IMR-90 (cell line): ENCODE results near the gene TERF2IP. TPM values are rescaled to one million over a fixed set of nuclear protein-coding genes. Genes with fewer than 3 reads are reported as not detected.

Experiments used
- ATAC-seq: fragments of 200-7000 bp; cut with Tn5 transposase; 2 replicates; pipeline ENCODE4 v1.9.1; 2020; ENCODE audit warnings: low read depth, mild to moderate bottlenecking, moderate library complexity
- BruUV-seq: library from RNA; stranded (reverse); fragments of 400-500 nt; replicated peaks from 2 replicates; lab custom pipeline; 2021; lab: Mats Ljungman, UMichigan
- CTCF ChIA-PET: fragments of 300-600 bp; formaldehyde crosslinking; extraction: SDS; loops from one replicate; lab custom pipeline; 2021; ENCODE audit warnings: antibody characterized with exemption; lab: Yijun Ruan, JAX
- POLR2A ChIA-PET: fragments of 300-600 bp; sonication (Branson Sonifier 250); formaldehyde crosslinking; loops from one replicate; lab custom pipeline; 2022; ENCODE audit warnings: antibody characterized with exemption; ENCODE audit not compliant: unreplicated experiment; lab: Charles Lee
- DNase-seq: peaks from one replicate; pipeline ENCODE4 v3.0.0; 2013
- H2AFZ ChIP-seq: replicated peaks from 2 replicates; pipeline ENCODE3; 2013; ENCODE audit warnings: low read length, mild to moderate bottlenecking; ENCODE audit not compliant: poor library complexity
- H2AK5ac ChIP-seq: 2 replicates; pipeline ENCODE4 v1.6.1; 2013; ENCODE audit warnings: low read depth, low read length, inconsistent platforms
- H2AK9ac ChIP-seq: replicated peaks from 2 replicates; pipeline ENCODE3; 2013; ENCODE audit warnings: mild to moderate bottlenecking, low read depth, low read length, moderate library complexity; ENCODE audit not compliant: poor library complexity
- H2BK120ac ChIP-seq: 2 replicates; pipeline ENCODE4 v1.6.1; 2013; ENCODE audit warnings: low read depth, low read length, inconsistent platforms
- H2BK15ac ChIP-seq: 3 replicates; pipeline ENCODE4 v1.6.1; 2013; ENCODE audit warnings: low read depth, low read length, inconsistent platforms
- H2BK20ac ChIP-seq: 2 replicates; pipeline ENCODE4 v1.6.1; 2013; ENCODE audit warnings: low read depth, mild to moderate bottlenecking, inconsistent platforms, low read length, moderate library complexity
- H2BK5ac ChIP-seq: 2 replicates; pipeline ENCODE4 v1.6.1; 2013; ENCODE audit warnings: mild to moderate bottlenecking, low read depth, low read length, inconsistent platforms; ENCODE audit not compliant: poor library complexity, severe bottlenecking
- H3K14ac ChIP-seq: replicated peaks from 2 replicates; pipeline ENCODE4 v1.6.1; 2013; ENCODE audit warnings: low read depth, low read length, inconsistent platforms
- H3K18ac ChIP-seq: 2 replicates; pipeline ENCODE4 v1.6.1; 2013; ENCODE audit warnings: low read depth, low read length, control low read depth
- H3K23ac ChIP-seq: 2 replicates; pipeline ENCODE4 v1.6.1; 2013; ENCODE audit warnings: low read depth, low read length, inconsistent platforms
- H3K27ac ChIP-seq: 2 replicates; pipeline ENCODE4 v1.5.1; 2013; ENCODE audit warnings: mild to moderate bottlenecking, control low read depth, low read length; ENCODE audit not compliant: insufficient read depth
- H3K27me3 ChIP-seq: 2 replicates; pipeline ENCODE4 v1.6.1; 2013; ENCODE audit warnings: low read length; ENCODE audit not compliant: control insufficient read depth, insufficient read depth
- H3K36me3 ChIP-seq: 2 replicates; pipeline ENCODE4 v1.6.1; 2013; ENCODE audit warnings: low read length, mixed read lengths; ENCODE audit not compliant: control insufficient read depth, insufficient read depth
- H3K4ac ChIP-seq: 2 replicates; pipeline ENCODE4 v1.6.1; 2013; ENCODE audit warnings: low read depth, low read length, inconsistent platforms
- H3K4me1 ChIP-seq: 2 replicates; pipeline ENCODE4 v1.6.1; 2013; ENCODE audit warnings: low read length, mixed read lengths; ENCODE audit not compliant: control insufficient read depth, insufficient read depth
- H3K4me2 ChIP-seq: 2 replicates; pipeline ENCODE4 v1.6.1; 2013; ENCODE audit warnings: low read depth, mild to moderate bottlenecking, control low read depth, low read length, moderate library complexity
- H3K4me3 ChIP-seq: 2 replicates; pipeline ENCODE4 v1.5.1; 2013; ENCODE audit warnings: low read depth, mild to moderate bottlenecking, control low read depth, low read length, moderate library complexity; ENCODE audit not compliant: insufficient read depth
- H3K56ac ChIP-seq: 2 replicates; pipeline ENCODE4 v1.6.1; 2013; ENCODE audit warnings: low read length, inconsistent platforms; ENCODE audit not compliant: insufficient read depth; ENCODE audit errors: extremely low read depth
- H3K79me1 ChIP-seq, 2 experiments: 2 replicates each; pipeline ENCODE4 v1.6.1; 2013; ENCODE audit warnings: low read length in 2 of 2, inconsistent platforms in 1 of 2, low read depth in 1 of 2
- H3K9ac ChIP-seq: 2 replicates; pipeline ENCODE4 v1.6.1; 2013; ENCODE audit warnings: low read depth, low read length, control low read depth
- H3K9me1 ChIP-seq: 2 replicates; pipeline ENCODE4 v1.6.1; 2013; ENCODE audit warnings: low read length, inconsistent platforms; ENCODE audit not compliant: insufficient read depth
- H3K9me3 ChIP-seq: 2 replicates; pipeline ENCODE4 v1.6.1; 2013; ENCODE audit warnings: low read length; ENCODE audit not compliant: control insufficient read depth, insufficient read depth
- H4K20me1 ChIP-seq: 2 replicates; pipeline ENCODE4 v1.6.1; 2013; ENCODE audit warnings: low read length, inconsistent platforms; ENCODE audit not compliant: insufficient read depth
- H4K5ac ChIP-seq: 2 replicates; pipeline ENCODE4 v1.6.1; 2013; ENCODE audit warnings: mild to moderate bottlenecking, low read depth, low read length, control low read depth
- H4K8ac ChIP-seq, 2 experiments: 2 replicates each; pipeline ENCODE4 v1.6.1; 2013; ENCODE audit warnings: low read depth in 2 of 2, low read length in 2 of 2, control low read depth in 1 of 2, inconsistent platforms in 1 of 2
- H4K91ac ChIP-seq: 2 replicates; pipeline ENCODE4 v1.6.1; 2013; ENCODE audit warnings: low read depth, low read length, inconsistent platforms; ENCODE audit not compliant: insufficient read depth
- MAFK ChIP-seq: IDR thresholded peaks from 2 replicates; pipeline ENCODE4 v1.6.1; 2012; ENCODE audit warnings: low read depth, low read length, improper control_type of control experiment
- MAZ ChIP-seq: IDR thresholded peaks from 2 replicates; pipeline ENCODE4 v1.6.1; 2012; ENCODE audit warnings: low read depth, mild to moderate bottlenecking, low read length, improper control_type of control experiment, moderate library complexity, borderline replicate concordance
- RAD21 ChIP-seq: IDR thresholded peaks from 2 replicates; pipeline ENCODE4 v1.6.1; 2012; ENCODE audit warnings: low read length, improper control_type of control experiment
- WGBS, 2 experiments: methylation state at CpG; one replicate each; pipeline versions ENCODE4 v1.1.5 to v1.1.7; 2013; ENCODE audit warnings: missing lambda C conversion rate in 2 of 2; ENCODE audit not compliant: insufficient read length in 1 of 2; ENCODE audit errors: extremely low coverage in 2 of 2; 5-methylcytosine and 5-hydroxymethylcytosine counted together
- dilution Hi-C: fragments of 300-500 bp; cut with HindIII; formaldehyde crosslinking; loops from one replicate; pipeline ENCODE4 v1.14.3; 2018; ENCODE audit warnings: low sequenced_read_pairs; ENCODE audit not compliant: unreplicated experiment
- in situ Hi-C: fragments of 300-500 bp; cut with MboI; formaldehyde crosslinking; loops from 3 replicates; pipeline ENCODE4 v1.14.3; 2019; ENCODE audit warnings: low sequenced_read_pairs, inconsistent platforms, mixed read lengths
- intact Hi-C: fragments of 100-400 bp; cut with micrococcal nuclease; formaldehyde crosslinking; loops from 2 replicates; pipeline ENCODE4 v1.10.0; 2022
- polyA plus RNA-seq, 3 experiments: library from polyadenylated mRNA; depleted of rRNA; stranded (reverse); fragments of >200 nt; gene quantifications; 2 replicates each; pipeline ENCODE4 v1.2.3, GENCODE V29; 2012; ENCODE audit warnings: low replicate concordance in 1 of 3
- total RNA-seq: library from RNA; depleted of rRNA; stranded (reverse); fragments of >200 nt; gene quantifications from 2 replicates; pipeline ENCODE4 v1.2.3, GENCODE V29; 2012

Gene TERF2IP
- total and polyA plus RNA-seq, 2 of the 4 experiments (the other 2 are of a cell fraction): 15.4 to 32.5 TPM

GRCh38 chr16:75603241-75603640 lies 44.3 kb upstream of the TERF2IP start:
- Histone ChIP-seq H2AK5ac (no peak overlapping the region), H3K56ac (no peak overlapping the region), H3K36me3 (peaks cover 32% of the 10 kb centered on the region), H4K8ac (no peak overlapping the region), H2AK9ac (no peak overlapping the region), H4K20me1 (no peaks in the 10 kb centered on the region), H2BK15ac (no peak overlapping the region), H4K5ac (no peak overlapping the region), H3K14ac (no peak overlapping the region), H3K79me1 (0 out of 4 replicates have a peak, but pooled peaks cover 0 to 8% of the 10 kb centered on the region in 2 experiments), H3K4me2 (no peak overlapping the region), H2BK20ac (no peak overlapping the region), H3K18ac (no peak overlapping the region), H3K4ac (no peak overlapping the region), H3K9me3 (no peaks in the 10 kb centered on the region), H2BK120ac (no peak overlapping the region), H3K9ac (no peak overlapping the region), H3K9me1 (peaks cover 3% of the 10 kb centered on the region; the same call in 1 of the 2 replicates), H2BK5ac (no peak overlapping the region), H4K91ac (no peak overlapping the region), H3K23ac (no peak overlapping the region), H3K27me3 (no peaks in the 10 kb centered on the region), H3K4me3 (no peak overlapping the region), H3K27ac (no peak overlapping the region), H2AFZ (no peak overlapping the region), H3K4me1 (peaks cover 3% of the 10 kb centered on the region)
- intact Hi-C loops (no loop called here), in situ Hi-C loops (no loop called here), dilution Hi-C loops (no loop called here)
- ChIA-PET POLR2A (interaction anchor here (0.5 kb wide), 1 partner anchor 11 kb away, joined by 3 read pairs; no protein-coding TSS in a partner anchor), CTCF (no interaction called here)
- ATAC-seq (no peak), DNase-seq (no peak)
- TF ChIP-seq MAZ (no peak), MAFK (no peak), RAD21 (no peak)
- WGBS, 2 experiments: 100% methylated on average over 3 of the region's 4 CpGs; no CpG with 5 or more reads in 1 of the 2 experiments
- BruUV-seq: no TSS peak
